ENCODE measurements around the gene NEK10. TPM values are rescaled to one million over a fixed set of nuclear protein-coding genes. Genes with fewer than 3 reads are reported as not detected.

Gene NEK10
- total RNA-seq, 1 experiment from 2014 or later, result 0.34 TPM

DNA sequence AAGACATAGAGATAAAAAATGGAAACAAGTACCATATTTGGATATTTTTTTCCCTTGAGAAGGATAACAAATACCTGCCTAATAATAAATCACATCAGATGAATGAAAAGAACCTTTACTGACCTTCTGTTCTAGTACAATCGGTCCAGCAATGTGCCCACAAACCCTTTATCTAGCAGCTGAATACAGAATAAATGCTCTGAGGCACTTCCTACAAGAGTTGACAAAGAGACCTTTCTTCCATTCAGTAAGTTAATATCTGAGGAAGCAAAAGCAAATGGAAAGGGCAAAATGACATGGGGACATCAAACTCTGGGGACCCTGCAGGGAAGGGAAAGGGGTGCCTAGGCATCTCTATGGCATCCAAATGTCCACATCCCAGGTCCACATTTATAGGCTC is 115.8 kb downstream of the NEK10 start:
- no TSS peak for BruUV-seq (replicated peaks)
- H3K27ac ChIP-seq (ENCODE audit: low read depth, low read length, poor library complexity, severe bottlenecking), result no peak overlapping the region
- intact Hi-C loops (cut with micrococcal nuclease; ENCODE audit: unreplicated experiment), result no loop called here
- ChIA-PET CTCF (interaction anchor here (1.1 to 1.7 kb wide), 3 partner anchors 29 to 214 kb away, joined by 3 to 16 read pairs (median 3); no protein-coding TSS in a partner anchor), POLR2A (ENCODE audit: low non-redundant PET) (no interaction called here)
- no peak for DNase-seq (ENCODE audit: low spot score)
- no peaks in the 10 kb centered on the region for H3K9me3 ChIP-seq (ENCODE audit: low read depth, low read length, poor library complexity, severe bottlenecking)
- H3K4me1 ChIP-seq (ENCODE audit: insufficient read depth, low read length, poor library complexity, severe bottlenecking), result no peaks in the 10 kb centered on the region
- TF ChIP-seq EZH2 (IDR thresholded peaks at IDR 0.05; ENCODE audit: borderline replicate concordance, low read depth, low read length, poor library complexity, severe bottlenecking), result no peak
- TF ChIP-seq, protein P1, sequence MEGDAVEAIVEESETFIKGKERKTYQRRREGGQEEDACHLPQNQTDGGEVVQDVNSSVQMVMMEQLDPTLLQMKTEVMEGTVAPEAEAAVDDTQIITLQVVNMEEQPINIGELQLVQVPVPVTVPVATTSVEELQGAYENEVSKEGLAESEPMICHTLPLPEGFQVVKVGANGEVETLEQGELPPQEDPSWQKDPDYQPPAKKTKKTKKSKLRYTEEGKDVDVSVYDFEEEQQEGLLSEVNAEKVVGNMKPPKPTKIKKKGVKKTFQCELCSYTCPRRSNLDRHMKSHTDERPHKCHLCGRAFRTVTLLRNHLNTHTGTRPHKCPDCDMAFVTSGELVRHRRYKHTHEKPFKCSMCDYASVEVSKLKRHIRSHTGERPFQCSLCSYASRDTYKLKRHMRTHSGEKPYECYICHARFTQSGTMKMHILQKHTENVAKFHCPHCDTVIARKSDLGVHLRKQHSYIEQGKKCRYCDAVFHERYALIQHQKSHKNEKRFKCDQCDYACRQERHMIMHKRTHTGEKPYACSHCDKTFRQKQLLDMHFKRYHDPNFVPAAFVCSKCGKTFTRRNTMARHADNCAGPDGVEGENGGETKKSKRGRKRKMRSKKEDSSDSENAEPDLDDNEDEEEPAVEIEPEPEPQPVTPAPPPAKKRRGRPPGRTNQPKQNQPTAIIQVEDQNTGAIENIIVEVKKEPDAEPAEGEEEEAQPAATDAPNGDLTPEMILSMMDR (conservative IDR thresholded peaks at IDR 0.05; ENCODE audit: low read depth, low read length), result no peak
- H3K36me3 ChIP-seq (ENCODE audit: insufficient read depth, low read length, poor library complexity, severe bottlenecking), result no peaks in the 10 kb centered on the region
- no peaks in the 10 kb centered on the region for H3K27me3 ChIP-seq (replicated peaks; ENCODE audit: insufficient read depth, low read depth, low read length, poor library complexity)
- no peak overlapping the region for H3K4me3 ChIP-seq (ENCODE audit: low read depth, low read length, poor library complexity, severe bottlenecking)

DNA sequence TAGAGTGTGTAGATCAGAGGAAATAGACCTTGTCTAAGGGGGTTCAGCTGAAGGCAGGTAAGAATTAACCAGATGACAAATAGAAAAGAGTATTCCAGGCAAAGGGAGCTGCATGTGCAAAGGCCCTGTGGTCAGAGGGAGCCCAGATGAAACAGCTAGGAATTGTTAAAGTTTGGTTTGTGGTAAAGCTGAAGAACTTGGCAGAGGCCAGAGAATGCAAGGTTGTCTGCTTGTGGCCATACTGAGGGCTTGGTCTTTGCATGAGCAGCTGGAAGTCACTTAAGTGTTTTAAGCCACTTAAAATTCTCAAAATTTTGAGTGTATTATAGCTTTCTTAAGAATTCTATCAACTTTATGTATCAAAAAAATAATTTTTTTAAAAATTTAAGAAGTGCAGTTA is 116.5 kb downstream of the NEK10 start:
- Histone ChIP-seq H3K36me3 (ENCODE audit: insufficient read depth, low read length, poor library complexity, severe bottlenecking) (no peaks in the 10 kb centered on the region), H3K4me1 (ENCODE audit: insufficient read depth, low read length, poor library complexity, severe bottlenecking) (no peaks in the 10 kb centered on the region), H3K4me3 (ENCODE audit: low read depth, low read length, poor library complexity, severe bottlenecking) (no peak overlapping the region), H3K27me3 (replicated peaks; ENCODE audit: insufficient read depth, low read depth, low read length, poor library complexity) (no peaks in the 10 kb centered on the region), H3K27ac (ENCODE audit: low read depth, low read length, poor library complexity, severe bottlenecking) (no peak overlapping the region), H3K9me3 (ENCODE audit: low read depth, low read length, poor library complexity, severe bottlenecking) (no peaks in the 10 kb centered on the region)
- BruUV-seq (replicated peaks), result no TSS peak
- TF ChIP-seq EZH2 (IDR thresholded peaks at IDR 0.05; ENCODE audit: borderline replicate concordance, low read depth, low read length, poor library complexity, severe bottlenecking), result no peak
- TF ChIP-seq, protein P1 (conservative IDR thresholded peaks at IDR 0.05; ENCODE audit: low read depth, low read length), result no peak
- CTCF ChIA-PET, result interaction anchor here (1.7 kb wide), 1 partner anchor 118 kb away, joined by 16 read pairs; no protein-coding TSS in a partner anchor
- POLR2A ChIA-PET (ENCODE audit: low non-redundant PET), result no interaction called here
- intact Hi-C loops (cut with micrococcal nuclease; ENCODE audit: unreplicated experiment), result no loop called here
- DNase-seq (ENCODE audit: low spot score), result no peak

DNA sequence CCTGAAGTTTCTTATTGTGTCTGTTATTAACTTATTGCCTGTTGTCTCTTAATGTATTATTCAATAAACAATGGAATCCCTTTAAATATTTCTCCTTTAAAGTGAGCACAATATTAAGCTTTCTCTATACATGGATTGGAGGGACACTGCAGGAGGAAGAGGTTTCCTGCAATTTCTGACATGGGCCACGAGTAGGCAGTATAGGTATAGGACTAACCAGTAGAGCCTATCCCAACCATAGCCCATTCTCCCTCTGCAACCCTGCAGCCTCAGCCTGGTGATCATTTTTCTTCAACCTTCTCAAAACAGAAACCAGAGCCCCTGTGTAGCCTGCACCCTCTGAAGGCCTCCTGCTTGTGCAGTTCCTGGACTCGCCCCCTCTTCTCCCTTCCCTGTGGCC is 124.8 kb downstream of the NEK10 start:
- no peak overlapping the region for H3K4me3 ChIP-seq (ENCODE audit: low read depth, low read length, poor library complexity, severe bottlenecking)
- TF ChIP-seq, protein P1 (conservative IDR thresholded peaks at IDR 0.05; ENCODE audit: low read depth, low read length), result no peak
- no peak for TF ChIP-seq EZH2 (IDR thresholded peaks at IDR 0.05; ENCODE audit: borderline replicate concordance, low read depth, low read length, poor library complexity, severe bottlenecking)
- DNase-seq (ENCODE audit: low spot score), result no peak
- intact Hi-C loops (cut with micrococcal nuclease; ENCODE audit: unreplicated experiment), result no loop called here
- no peaks in the 10 kb centered on the region for H3K36me3 ChIP-seq (ENCODE audit: insufficient read depth, low read length, poor library complexity, severe bottlenecking)
- H3K27me3 ChIP-seq (replicated peaks; ENCODE audit: insufficient read depth, low read depth, low read length, poor library complexity), result no peaks in the 10 kb centered on the region
- no TSS peak for BruUV-seq (replicated peaks)
- no peaks in the 10 kb centered on the region for H3K9me3 ChIP-seq (ENCODE audit: low read depth, low read length, poor library complexity, severe bottlenecking)
- no peak overlapping the region for H3K27ac ChIP-seq (ENCODE audit: low read depth, low read length, poor library complexity, severe bottlenecking)
- ChIA-PET POLR2A (ENCODE audit: low non-redundant PET) (no interaction called here), CTCF (no interaction called here)
- H3K4me1 ChIP-seq (ENCODE audit: insufficient read depth, low read length, poor library complexity, severe bottlenecking), result no peaks in the 10 kb centered on the region
